SK-N-SH (cell line): Measurements from ENCODE around the gene CEBPA.

Experiments used
- CHD2 ChIP-seq: fragments of 150-350 bp; IDR thresholded peaks from 2 replicates; pipeline ENCODE4 v1.6.1; 2018; ENCODE audit warnings: low read length; ENCODE audit not compliant: partially characterized antibody
- CTCF ChIP-seq: fragments of 200-600 bp; sonication (generic); IDR thresholded peaks from 2 replicates; pipeline ENCODE4 v1.6.1; 2017; ENCODE audit warnings: antibody characterized with exemption, mild to moderate bottlenecking, moderate library complexity
- FOXM1 ChIP-seq: IDR thresholded peaks from 2 replicates; pipeline ENCODE4 v1.4.0; 2012; ENCODE audit warnings: low read depth, mild to moderate bottlenecking
- JUND ChIP-seq: IDR thresholded peaks from 2 replicates; pipeline ENCODE4 v1.4.0; 2012

GRCh38 chr19:33252971-33253370, 49.4 kb downstream of the CEBPA start:
- TF ChIP-seq CTCF (no peak), FOXM1 (no peak), JUND (no peak), CHD2 (no peak)
